HepG2 (cell line): Measurements from ENCODE around the gene LEMD2. TPM values are rescaled to one million over a fixed set of nuclear protein-coding genes. Genes with fewer than 3 reads are reported as not detected.

Source experiments
- AGO1 ChIP-seq: fragments of 200-400 bp; formaldehyde crosslinking; IDR thresholded peaks from 2 replicates; pipeline ENCODE4 v1.6.1; 2017; ENCODE audit warnings: mild to moderate bottlenecking, low read depth, low read length, moderate library complexity; ENCODE audit not compliant: poor library complexity, severe bottlenecking
- ARNTL ChIP-seq: sonication (generic); formaldehyde crosslinking; IDR thresholded peaks from 2 replicates; pipeline ENCODE4 v1.4.0; 2020; ENCODE audit warnings: mild to moderate bottlenecking, missing genetic modification reagents
- HDAC2 ChIP-seq: sonication (generic); formaldehyde crosslinking; IDR thresholded peaks from 2 replicates; pipeline ENCODE4 v1.4.0; 2020; ENCODE audit warnings: missing genetic modification reagents
- ISL2 ChIP-seq: sonication (generic); formaldehyde crosslinking; IDR thresholded peaks from 2 replicates; pipeline ENCODE4 v1.5.0; 2020; ENCODE audit warnings: missing genetic modification reagents
- SRSF1 ChIP-seq: fragments of 200-400 bp; formaldehyde crosslinking; optimal IDR thresholded peaks from 2 replicates; pipeline ENCODE3; 2017; ENCODE audit warnings: mild to moderate bottlenecking, low read depth, low read length, moderate library complexity
- ZNF563 ChIP-seq: sonication (generic); formaldehyde crosslinking; IDR thresholded peaks from 2 replicates; pipeline ENCODE4 v1.8.0; 2022; ENCODE audit warnings: mild to moderate bottlenecking, moderate library complexity, missing genetic modification reagents
- ZSCAN29 ChIP-seq: sonication (generic); formaldehyde crosslinking; conservative IDR thresholded peaks from 2 replicates; pipeline ENCODE4 v1.4.0; 2020; ENCODE audit warnings: mild to moderate bottlenecking, missing genetic modification reagents
- polyA plus RNA-seq, 8 experiments: library from polyadenylated mRNA; depleted of rRNA in 3 of 8; stranded (reverse) in 7 of 8; unstranded in 1 of 8; fragments of >200 nt; fragmentation: Illumina TruSeq in 4 of 8; extraction: Trizol in 4 of 8; gene quantifications; 2 replicates each; pipeline versions ENCODE4 v1.2.1 to v1.2.3, GENCODE V29; 2011 to 2016; ENCODE audit warnings: low read depth in 4 of 8, missing spikeins in 1 of 8, mixed read lengths in 1 of 8; ENCODE audit not compliant: insufficient read depth in 1 of 8
- total RNA-seq, 5 experiments: library from RNA; depleted of rRNA; stranded (reverse); fragments of >200 nt; fragmentation: Illumina TruSeq; extraction: Trizol; gene quantifications; 2 replicates each; pipeline ENCODE4 v1.2.3, GENCODE V29; 2016; ENCODE audit warnings: low read depth in 1 of 5
- TF ChIP-seq, protein P1 (sequence below): sonication (generic); formaldehyde crosslinking; IDR thresholded peaks from 2 replicates; pipeline ENCODE4 v1.4.0; 2020; ENCODE audit warnings: missing genetic modification reagents, borderline replicate concordance
- TF ChIP-seq, protein P2 (sequence below): sonication (generic); formaldehyde crosslinking; IDR thresholded peaks from 2 replicates; pipeline ENCODE4 v1.8.1; 2023; ENCODE audit warnings: missing genetic modification reagents, mild to moderate bottlenecking, borderline replicate concordance
- TF ChIP-seq, protein P3 (sequence below): IDR thresholded peaks from 2 replicates; pipeline ENCODE4 v1.6.1; 2016; ENCODE audit warnings: low read depth, control low read depth
- TF ChIP-seq, protein P4 (sequence below): sonication (generic); formaldehyde crosslinking; IDR thresholded peaks from 2 replicates; pipeline ENCODE4 v1.8.1; 2022; ENCODE audit warnings: mild to moderate bottlenecking, missing genetic modification reagents
- TF ChIP-seq, protein P5 (sequence below): IDR thresholded peaks from 2 replicates; pipeline ENCODE4 v1.6.1; 2018; ENCODE audit warnings: missing genetic modification reagents, mild to moderate bottlenecking, missing compliant biosample characterization
- TF ChIP-seq, protein P6 (sequence below): sonication (generic); formaldehyde crosslinking; IDR thresholded peaks from 2 replicates; pipeline ENCODE4 v1.4.0; 2020; ENCODE audit warnings: missing genetic modification reagents

The LEMD2 gene
- total and polyA plus RNA-seq, 2 of the 13 experiments (the other 11 are each of a cell fraction or from before 2014, with no cell fraction given): 45.2 to 62.9 TPM

DNA sequence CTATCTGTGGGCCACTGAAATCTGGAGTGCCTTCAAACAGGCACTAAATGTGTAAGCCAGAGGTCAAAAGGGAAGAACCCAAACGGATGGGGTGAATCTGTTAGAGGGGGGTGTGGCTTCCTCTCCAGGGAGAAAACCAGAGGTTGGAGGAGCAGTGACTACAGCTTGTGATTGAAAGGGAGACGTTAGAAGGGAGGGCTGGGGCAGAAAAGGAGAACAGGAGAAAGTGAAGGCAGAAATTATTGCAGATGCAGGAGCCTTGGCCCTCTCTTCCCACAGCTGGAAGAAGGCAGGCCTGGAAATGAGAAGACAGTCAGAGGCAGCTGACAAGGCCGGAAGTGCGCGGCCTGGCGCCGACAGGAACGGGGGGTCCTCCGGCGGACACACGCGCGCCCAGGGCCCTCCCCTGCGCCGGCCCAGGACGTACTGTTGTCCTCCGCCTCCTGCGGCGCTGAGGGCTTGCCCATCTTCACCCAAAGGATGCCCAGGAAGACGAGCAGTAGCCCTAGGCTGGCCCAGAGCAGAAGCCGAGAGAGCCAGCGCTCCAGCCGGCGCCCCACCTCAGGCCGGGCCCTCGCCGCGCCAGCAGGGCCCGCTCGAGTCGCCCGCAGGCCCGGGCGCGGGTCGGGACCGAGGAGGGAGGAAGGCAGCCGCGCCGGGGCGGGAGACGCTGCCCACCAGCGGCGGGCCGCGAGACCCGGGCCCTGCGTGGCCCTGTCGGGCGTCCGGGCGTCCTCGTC is 806 bp downstream of the LEMD2 start (continued):
- TF ChIP-seq, protein P1, sequence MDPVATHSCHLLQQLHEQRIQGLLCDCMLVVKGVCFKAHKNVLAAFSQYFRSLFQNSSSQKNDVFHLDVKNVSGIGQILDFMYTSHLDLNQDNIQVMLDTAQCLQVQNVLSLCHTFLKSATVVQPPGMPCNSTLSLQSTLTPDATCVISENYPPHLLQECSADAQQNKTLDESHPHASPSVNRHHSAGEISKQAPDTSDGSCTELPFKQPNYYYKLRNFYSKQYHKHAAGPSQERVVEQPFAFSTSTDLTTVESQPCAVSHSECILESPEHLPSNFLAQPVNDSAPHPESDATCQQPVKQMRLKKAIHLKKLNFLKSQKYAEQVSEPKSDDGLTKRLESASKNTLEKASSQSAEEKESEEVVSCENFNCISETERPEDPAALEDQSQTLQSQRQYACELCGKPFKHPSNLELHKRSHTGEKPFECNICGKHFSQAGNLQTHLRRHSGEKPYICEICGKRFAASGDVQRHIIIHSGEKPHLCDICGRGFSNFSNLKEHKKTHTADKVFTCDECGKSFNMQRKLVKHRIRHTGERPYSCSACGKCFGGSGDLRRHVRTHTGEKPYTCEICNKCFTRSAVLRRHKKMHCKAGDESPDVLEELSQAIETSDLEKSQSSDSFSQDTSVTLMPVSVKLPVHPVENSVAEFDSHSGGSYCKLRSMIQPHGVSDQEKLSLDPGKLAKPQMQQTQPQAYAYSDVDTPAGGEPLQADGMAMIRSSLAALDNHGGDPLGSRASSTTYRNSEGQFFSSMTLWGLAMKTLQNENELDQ (CRISPR knock-in tag): no peak
- TF ChIP-seq HDAC2 (CRISPR knock-in tag) (peak; percentile 69), SRSF1 (peak; percentile 58), ZNF563 (CRISPR knock-in tag) (no peak), ZSCAN29 (CRISPR knock-in tag) (no peak), ISL2 (CRISPR knock-in tag) (peak; percentile 24; the same call in 1 of the 2 replicates), AGO1 (peak; percentile 48), ARNTL (CRISPR knock-in tag) (no peak)
- TF ChIP-seq, protein P2, sequence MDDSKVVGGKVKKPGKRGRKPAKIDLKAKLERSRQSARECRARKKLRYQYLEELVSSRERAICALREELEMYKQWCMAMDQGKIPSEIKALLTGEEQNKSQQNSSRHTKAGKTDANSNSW (CRISPR knock-in tag): no peak; the same call in 1 of the 2 replicates
- TF ChIP-seq, protein P3, sequence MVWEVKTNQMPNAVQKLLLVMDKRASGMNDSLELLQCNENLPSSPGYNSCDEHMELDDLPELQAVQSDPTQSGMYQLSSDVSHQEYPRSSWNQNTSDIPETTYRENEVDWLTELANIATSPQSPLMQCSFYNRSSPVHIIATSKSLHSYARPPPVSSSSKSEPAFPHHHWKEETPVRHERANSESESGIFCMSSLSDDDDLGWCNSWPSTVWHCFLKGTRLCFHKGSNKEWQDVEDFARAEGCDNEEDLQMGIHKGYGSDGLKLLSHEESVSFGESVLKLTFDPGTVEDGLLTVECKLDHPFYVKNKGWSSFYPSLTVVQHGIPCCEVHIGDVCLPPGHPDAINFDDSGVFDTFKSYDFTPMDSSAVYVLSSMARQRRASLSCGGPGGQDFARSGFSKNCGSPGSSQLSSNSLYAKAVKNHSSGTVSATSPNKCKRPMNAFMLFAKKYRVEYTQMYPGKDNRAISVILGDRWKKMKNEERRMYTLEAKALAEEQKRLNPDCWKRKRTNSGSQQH: peak; percentile 22
- TF ChIP-seq, protein P4, sequence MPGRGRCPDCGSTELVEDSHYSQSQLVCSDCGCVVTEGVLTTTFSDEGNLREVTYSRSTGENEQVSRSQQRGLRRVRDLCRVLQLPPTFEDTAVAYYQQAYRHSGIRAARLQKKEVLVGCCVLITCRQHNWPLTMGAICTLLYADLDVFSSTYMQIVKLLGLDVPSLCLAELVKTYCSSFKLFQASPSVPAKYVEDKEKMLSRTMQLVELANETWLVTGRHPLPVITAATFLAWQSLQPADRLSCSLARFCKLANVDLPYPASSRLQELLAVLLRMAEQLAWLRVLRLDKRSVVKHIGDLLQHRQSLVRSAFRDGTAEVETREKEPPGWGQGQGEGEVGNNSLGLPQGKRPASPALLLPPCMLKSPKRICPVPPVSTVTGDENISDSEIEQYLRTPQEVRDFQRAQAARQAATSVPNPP (CRISPR knock-in tag): 0 out of 2 replicates have a peak, but pooled peaks have one; percentile 41
- TF ChIP-seq, protein P5, sequence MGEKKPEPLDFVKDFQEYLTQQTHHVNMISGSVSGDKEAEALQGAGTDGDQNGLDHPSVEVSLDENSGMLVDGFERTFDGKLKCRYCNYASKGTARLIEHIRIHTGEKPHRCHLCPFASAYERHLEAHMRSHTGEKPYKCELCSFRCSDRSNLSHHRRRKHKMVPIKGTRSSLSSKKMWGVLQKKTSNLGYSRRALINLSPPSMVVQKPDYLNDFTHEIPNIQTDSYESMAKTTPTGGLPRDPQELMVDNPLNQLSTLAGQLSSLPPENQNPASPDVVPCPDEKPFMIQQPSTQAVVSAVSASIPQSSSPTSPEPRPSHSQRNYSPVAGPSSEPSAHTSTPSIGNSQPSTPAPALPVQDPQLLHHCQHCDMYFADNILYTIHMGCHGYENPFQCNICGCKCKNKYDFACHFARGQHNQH (CRISPR knock-in tag): peak; percentile 51; the same call in 1 of the 2 replicates
- TF ChIP-seq, protein P6, sequence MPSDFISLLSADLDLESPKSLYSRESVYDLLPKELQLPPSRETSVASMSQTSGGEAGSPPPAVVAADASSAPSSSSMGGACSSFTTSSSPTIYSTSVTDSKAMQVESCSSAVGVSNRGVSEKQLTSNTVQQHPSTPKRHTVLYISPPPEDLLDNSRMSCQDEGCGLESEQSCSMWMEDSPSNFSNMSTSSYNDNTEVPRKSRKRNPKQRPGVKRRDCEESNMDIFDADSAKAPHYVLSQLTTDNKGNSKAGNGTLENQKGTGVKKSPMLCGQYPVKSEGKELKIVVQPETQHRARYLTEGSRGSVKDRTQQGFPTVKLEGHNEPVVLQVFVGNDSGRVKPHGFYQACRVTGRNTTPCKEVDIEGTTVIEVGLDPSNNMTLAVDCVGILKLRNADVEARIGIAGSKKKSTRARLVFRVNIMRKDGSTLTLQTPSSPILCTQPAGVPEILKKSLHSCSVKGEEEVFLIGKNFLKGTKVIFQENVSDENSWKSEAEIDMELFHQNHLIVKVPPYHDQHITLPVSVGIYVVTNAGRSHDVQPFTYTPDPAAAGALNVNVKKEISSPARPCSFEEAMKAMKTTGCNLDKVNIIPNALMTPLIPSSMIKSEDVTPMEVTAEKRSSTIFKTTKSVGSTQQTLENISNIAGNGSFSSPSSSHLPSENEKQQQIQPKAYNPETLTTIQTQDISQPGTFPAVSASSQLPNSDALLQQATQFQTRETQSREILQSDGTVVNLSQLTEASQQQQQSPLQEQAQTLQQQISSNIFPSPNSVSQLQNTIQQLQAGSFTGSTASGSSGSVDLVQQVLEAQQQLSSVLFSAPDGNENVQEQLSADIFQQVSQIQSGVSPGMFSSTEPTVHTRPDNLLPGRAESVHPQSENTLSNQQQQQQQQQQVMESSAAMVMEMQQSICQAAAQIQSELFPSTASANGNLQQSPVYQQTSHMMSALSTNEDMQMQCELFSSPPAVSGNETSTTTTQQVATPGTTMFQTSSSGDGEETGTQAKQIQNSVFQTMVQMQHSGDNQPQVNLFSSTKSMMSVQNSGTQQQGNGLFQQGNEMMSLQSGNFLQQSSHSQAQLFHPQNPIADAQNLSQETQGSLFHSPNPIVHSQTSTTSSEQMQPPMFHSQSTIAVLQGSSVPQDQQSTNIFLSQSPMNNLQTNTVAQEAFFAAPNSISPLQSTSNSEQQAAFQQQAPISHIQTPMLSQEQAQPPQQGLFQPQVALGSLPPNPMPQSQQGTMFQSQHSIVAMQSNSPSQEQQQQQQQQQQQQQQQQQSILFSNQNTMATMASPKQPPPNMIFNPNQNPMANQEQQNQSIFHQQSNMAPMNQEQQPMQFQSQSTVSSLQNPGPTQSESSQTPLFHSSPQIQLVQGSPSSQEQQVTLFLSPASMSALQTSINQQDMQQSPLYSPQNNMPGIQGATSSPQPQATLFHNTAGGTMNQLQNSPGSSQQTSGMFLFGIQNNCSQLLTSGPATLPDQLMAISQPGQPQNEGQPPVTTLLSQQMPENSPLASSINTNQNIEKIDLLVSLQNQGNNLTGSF (CRISPR knock-in tag): 0 out of 2 replicates have a peak, but pooled peaks have one; percentile 3
